Neural crest cell (in vitro differentiated cells): ENCODE data around the gene GSTM3. TPM values are rescaled to one million over a fixed set of nuclear protein-coding genes. Genes with fewer than 3 reads are reported as not detected.

Source experiments
- DNase-seq: peaks from one replicate; pipeline ENCODE4 v3.0.0; 2021; ENCODE audit warnings: low read depth, mixed read lengths, low spot score
- H3K27ac Mint-ChIP-seq: one replicate; pipeline ENCODE4 v1.8.0; 2021; ENCODE audit warnings: mild to moderate bottlenecking, mixed read lengths; ENCODE audit not compliant: unreplicated experiment
- H3K27me3 Mint-ChIP-seq: 2 replicates; pipeline ENCODE4 v1.8.0; 2021; ENCODE audit warnings: low read depth, mild to moderate bottlenecking, mixed read lengths
- H3K36me3 Mint-ChIP-seq: 2 replicates; pipeline ENCODE4 v1.8.0; 2021; ENCODE audit warnings: low read depth, mild to moderate bottlenecking, mixed read lengths
- H3K4me1 Mint-ChIP-seq: 2 replicates; pipeline ENCODE4 v1.8.0; 2021; ENCODE audit warnings: mixed read lengths
- H3K4me3 Mint-ChIP-seq: one replicate; pipeline ENCODE4 v1.8.0; 2021; ENCODE audit warnings: mild to moderate bottlenecking, mixed read lengths
- H3K9me3 Mint-ChIP-seq: 2 replicates; pipeline ENCODE4 v1.8.0; 2021; ENCODE audit warnings: mixed read lengths
- CTCF ChIP-seq: fragments of 200-600 bp; sonication (generic); conservative IDR thresholded peaks from 2 replicates; pipeline ENCODE4 v1.5.0; 2021; ENCODE audit warnings: antibody characterized with exemption, mild to moderate bottlenecking
- total RNA-seq: library from RNA; stranded (reverse); gene quantifications from 2 replicates; pipeline ENCODE4 v1.2.1, GENCODE V29; 2021

Gene GSTM3
- total RNA-seq, 1 donor from 2014 or later = 56.5 TPM

GRCh38 chr1:109787211-109787844 lies 46.5 kb upstream of the GSTM3 start:
- peaks cover 22% of the 10 kb centered on the region for H3K4me1 Mint-ChIP-seq

GRCh38 chr1:109786531-109787021 lies 45.7 kb upstream of the GSTM3 start:
- no peak overlapping the region for H3K27ac Mint-ChIP-seq
- H3K36me3 Mint-ChIP-seq = no peaks in the 10 kb centered on the region
- no peak for TF ChIP-seq CTCF
- no peaks in the 10 kb centered on the region for H3K27me3 Mint-ChIP-seq
- H3K9me3 Mint-ChIP-seq = no peaks in the 10 kb centered on the region
- no peak overlapping the region for H3K4me3 Mint-ChIP-seq
- DNase-seq = no peak
- peaks cover 15% of the 10 kb centered on the region for H3K4me1 Mint-ChIP-seq

More at GRCh38 chr1:109787211-109787844, 46.5 kb upstream of the GSTM3 start:
- Mint-ChIP-seq H3K9me3 (no peaks in the 10 kb centered on the region), H3K27me3 (no peaks in the 10 kb centered on the region), H3K36me3 (no peaks in the 10 kb centered on the region), H3K4me3 (no peak overlapping the region), H3K27ac (no peak overlapping the region)
- TF ChIP-seq CTCF = no peak
- no peak for DNase-seq

- DNase-seq = no peak
- H3K4me1 Mint-ChIP-seq = peaks cover 10% of the 10 kb centered on the region
- H3K4me3 Mint-ChIP-seq = no peak overlapping the region
- H3K27me3 Mint-ChIP-seq = no peaks in the 10 kb centered on the region
- no peaks in the 10 kb centered on the region for H3K36me3 Mint-ChIP-seq
- TF ChIP-seq CTCF = no peak
- no peak overlapping the region for H3K27ac Mint-ChIP-seq
- no peaks in the 10 kb centered on the region for H3K9me3 Mint-ChIP-seq
Observed at GRCh38 chr1:109786112-109786480, 45.3 kb upstream of the GSTM3 start.

GRCh38 chr1:109785446-109786111 lies 44.7 kb upstream of the GSTM3 start:
- no peaks in the 10 kb centered on the region for H3K36me3 Mint-ChIP-seq

GRCh38 chr1:109784551-109785252 lies 43.9 kb upstream of the GSTM3 start:
- Mint-ChIP-seq H3K36me3 (no peaks in the 10 kb centered on the region), H3K27ac (no peak overlapping the region), H3K4me3 (no peak overlapping the region), H3K27me3 (no peaks in the 10 kb centered on the region), H3K4me1 (peaks cover 9% of the 10 kb centered on the region), H3K9me3 (peaks cover 4% of the 10 kb centered on the region)
- DNase-seq = no peak
- TF ChIP-seq CTCF = no peak

More at GRCh38 chr1:109785446-109786111, 44.7 kb upstream of the GSTM3 start:
- TF ChIP-seq CTCF = no peak
- DNase-seq = no peak
- no peak overlapping the region for H3K27ac Mint-ChIP-seq
- peaks cover 9% of the 10 kb centered on the region for H3K4me1 Mint-ChIP-seq
- H3K9me3 Mint-ChIP-seq = peaks cover 2% of the 10 kb centered on the region
- no peak overlapping the region for H3K4me3 Mint-ChIP-seq
- no peaks in the 10 kb centered on the region for H3K27me3 Mint-ChIP-seq
